ENCODE measurements around the gene TMBIM1. TPM values are rescaled to one million over a fixed set of nuclear protein-coding genes. Genes with fewer than 3 reads are reported as not detected.
A peak's percentile ranks its signal among the peaks of the same experiment; 100 is the strongest.
"Not testable (repeated sequence)": the region's sequence is repeated elsewhere in the genome, so short reads cannot be mapped to it uniquely, and the experiment has no call there.

TMBIM1 gene
- total and polyA plus RNA-seq, 8 donors: 94.6 to 318 (median 129) TPM

DNA sequence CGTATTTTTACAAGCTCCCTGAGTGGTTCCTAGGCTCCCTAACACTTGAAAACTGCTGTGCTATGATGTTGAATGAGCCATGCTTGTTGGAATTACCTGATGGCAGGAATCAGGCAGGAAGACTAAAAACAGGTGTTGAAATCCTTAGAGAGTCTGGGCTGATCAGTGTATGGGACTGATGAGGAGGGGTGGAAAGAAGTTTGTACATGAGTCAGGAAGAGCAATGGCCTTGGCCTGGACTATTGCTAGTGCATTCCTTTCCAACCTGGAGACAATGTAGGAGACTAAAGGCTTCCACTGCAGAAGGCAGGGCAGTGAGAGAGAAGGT lies 25.0 kb upstream of the TMBIM1 start:
- Histone ChIP-seq H3K27ac (peak overlapping the region; percentile 30 to 67 (median 47)), H3K36me3 (no peaks in the 10 kb centered on the region), H3K4me1 (peaks cover 11 to 43% (median 17%) of the 10 kb centered on the region in 4 donors), H3K9me3 (no peaks in the 10 kb centered on the region), H3K4me3 (no peak overlapping the region), H3K27me3 (no peaks in the 10 kb centered on the region)
- no peak for DNase-seq
- WGBS, 5 donors: 47 to 80% (median 56%) methylated on average over 1 of the region's 1 CpG
- no peak for TF ChIP-seq POLR2AphosphoS5 (IDR thresholded peaks at IDR 0.05)
- TF ChIP-seq, protein P1, sequence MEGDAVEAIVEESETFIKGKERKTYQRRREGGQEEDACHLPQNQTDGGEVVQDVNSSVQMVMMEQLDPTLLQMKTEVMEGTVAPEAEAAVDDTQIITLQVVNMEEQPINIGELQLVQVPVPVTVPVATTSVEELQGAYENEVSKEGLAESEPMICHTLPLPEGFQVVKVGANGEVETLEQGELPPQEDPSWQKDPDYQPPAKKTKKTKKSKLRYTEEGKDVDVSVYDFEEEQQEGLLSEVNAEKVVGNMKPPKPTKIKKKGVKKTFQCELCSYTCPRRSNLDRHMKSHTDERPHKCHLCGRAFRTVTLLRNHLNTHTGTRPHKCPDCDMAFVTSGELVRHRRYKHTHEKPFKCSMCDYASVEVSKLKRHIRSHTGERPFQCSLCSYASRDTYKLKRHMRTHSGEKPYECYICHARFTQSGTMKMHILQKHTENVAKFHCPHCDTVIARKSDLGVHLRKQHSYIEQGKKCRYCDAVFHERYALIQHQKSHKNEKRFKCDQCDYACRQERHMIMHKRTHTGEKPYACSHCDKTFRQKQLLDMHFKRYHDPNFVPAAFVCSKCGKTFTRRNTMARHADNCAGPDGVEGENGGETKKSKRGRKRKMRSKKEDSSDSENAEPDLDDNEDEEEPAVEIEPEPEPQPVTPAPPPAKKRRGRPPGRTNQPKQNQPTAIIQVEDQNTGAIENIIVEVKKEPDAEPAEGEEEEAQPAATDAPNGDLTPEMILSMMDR (IDR thresholded peaks at IDR 0.05): no peak
- intact Hi-C loops (cut with DNase I; ENCODE audit: low total_unique reads): no loop called here

DNA sequence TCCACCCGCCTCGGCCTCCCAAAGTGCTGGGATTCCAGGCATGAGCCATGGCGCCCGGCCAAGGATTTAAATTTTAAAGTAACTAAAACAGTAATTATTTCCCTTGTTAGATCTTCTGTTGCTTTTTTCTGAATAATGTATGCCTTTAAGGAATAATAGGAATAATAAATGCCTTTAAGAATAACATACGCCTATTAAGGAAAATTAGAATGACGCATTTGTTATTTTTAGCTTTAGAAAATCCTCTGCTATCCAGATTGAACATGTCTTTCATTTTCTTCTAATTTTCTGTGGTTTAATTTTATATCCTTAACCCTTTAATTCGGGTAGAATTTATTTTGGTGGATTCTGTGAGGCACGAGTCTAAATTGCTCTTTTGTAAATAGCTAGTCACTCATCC lies 23.1 kb upstream of the TMBIM1 start:
- 65 to 85% (median 78%) methylated on average over 8 of the region's 8 CpGs for WGBS, 5 donors
- intact Hi-C loops (cut with DNase I; ENCODE audit: low total_unique reads): no loop called here
- H3K9me3 ChIP-seq: no peaks in the 10 kb centered on the region
- TF ChIP-seq, protein P1 (IDR thresholded peaks at IDR 0.05): no peak
- no peak for TF ChIP-seq POLR2AphosphoS5 (IDR thresholded peaks at IDR 0.05)
- no peak for TF ChIP-seq POLR2A (IDR thresholded peaks at IDR 0.05)
- no peak for TF ChIP-seq EP300 (IDR thresholded peaks at IDR 0.05)
- DNase-seq: peak in 1 of 2 donors; percentile 18
- peak overlapping the region in 3 of 5 donors; percentile 49 to 67 (median 49) for H3K27ac ChIP-seq
- H3K4me3 ChIP-seq: no peak overlapping the region
- H3K36me3 ChIP-seq: no peaks in the 10 kb centered on the region
- H3K4me1 ChIP-seq: peaks cover 7 to 40% (median 17%) of the 10 kb centered on the region in 4 donors
- H3K27me3 ChIP-seq: no peaks in the 10 kb centered on the region

DNA sequence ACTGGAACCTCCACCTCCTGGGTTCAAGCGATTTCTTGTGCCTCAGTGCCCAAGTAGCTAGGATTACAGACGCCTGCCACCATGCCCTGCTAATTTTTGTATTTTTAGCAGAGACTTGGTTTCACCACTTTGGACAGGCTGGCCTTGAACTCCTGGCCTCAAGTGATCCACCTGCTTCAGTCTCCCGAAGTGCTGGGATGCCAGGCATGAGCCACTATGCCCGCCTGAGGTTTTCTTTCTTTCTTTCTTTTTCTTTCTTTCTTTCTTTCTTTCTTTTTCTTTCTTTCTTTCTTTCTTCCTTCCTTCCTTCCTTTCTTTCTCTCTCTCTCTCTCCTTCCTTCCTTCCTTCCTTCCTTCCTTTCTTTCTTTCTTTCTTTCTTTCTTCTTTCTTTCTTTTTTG lies 22.5 kb upstream of the TMBIM1 start:
- H3K9me3 ChIP-seq; H3K36me3 ChIP-seq; intact Hi-C loops (cut with DNase I; ENCODE audit: low total_unique reads); H3K27me3 ChIP-seq; DNase-seq; H3K4me3 ChIP-seq: not testable (repeated sequence)
- peaks cover 7 to 38% (median 21%) of the 10 kb centered on the region in 4 donors for H3K4me1 ChIP-seq
- WGBS, 5 donors: 92 to 98% (median 96%) methylated on average over 4 of the region's 4 CpGs
- peak overlapping the region in 3 of 5 donors; percentile 11 to 75 (median 49) for H3K27ac ChIP-seq

DNA sequence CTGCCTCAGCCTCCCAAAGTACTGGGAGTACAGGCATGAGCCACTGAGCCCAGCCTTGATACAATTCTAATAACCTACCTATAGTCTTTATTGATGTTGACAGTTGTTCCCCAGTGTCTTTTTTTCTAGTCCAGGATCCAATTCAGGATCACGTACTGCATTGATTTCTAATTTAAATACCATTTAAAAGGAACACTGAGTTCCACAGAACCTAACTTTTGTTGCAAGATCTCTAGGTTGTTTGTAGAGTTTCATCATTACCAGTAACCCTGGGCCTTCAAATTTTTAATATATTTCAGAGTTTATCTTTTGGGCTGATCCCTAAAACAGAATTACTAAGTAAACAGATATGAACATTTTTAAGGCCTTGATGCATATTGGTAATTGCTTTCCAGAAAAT lies 21.1 kb upstream of the TMBIM1 start:
- intact Hi-C loops (cut with DNase I; ENCODE audit: low total_unique reads): no loop called here
- no peaks in the 10 kb centered on the region for H3K9me3 ChIP-seq
- no peaks in the 10 kb centered on the region for H3K27me3 ChIP-seq
- no peaks in the 10 kb centered on the region for H3K36me3 ChIP-seq
- no peak for TF ChIP-seq POLR2AphosphoS5 (IDR thresholded peaks at IDR 0.05)
- TF ChIP-seq, protein P1 (IDR thresholded peaks at IDR 0.05): no peak
- no peak for TF ChIP-seq POLR2A (IDR thresholded peaks at IDR 0.05)
- no peak for TF ChIP-seq EP300 (IDR thresholded peaks at IDR 0.05)
- H3K27ac ChIP-seq: peak overlapping the region; percentile 38 to 88 (median 69)
- no peak overlapping the region for H3K4me3 ChIP-seq
- WGBS, 5 donors: 45 to 74% (median 61%) methylated on average over 1 of the region's 1 CpG
- DNase-seq: no peak
- peaks cover 7 to 36% (median 22%) of the 10 kb centered on the region in 4 donors for H3K4me1 ChIP-seq

DNA sequence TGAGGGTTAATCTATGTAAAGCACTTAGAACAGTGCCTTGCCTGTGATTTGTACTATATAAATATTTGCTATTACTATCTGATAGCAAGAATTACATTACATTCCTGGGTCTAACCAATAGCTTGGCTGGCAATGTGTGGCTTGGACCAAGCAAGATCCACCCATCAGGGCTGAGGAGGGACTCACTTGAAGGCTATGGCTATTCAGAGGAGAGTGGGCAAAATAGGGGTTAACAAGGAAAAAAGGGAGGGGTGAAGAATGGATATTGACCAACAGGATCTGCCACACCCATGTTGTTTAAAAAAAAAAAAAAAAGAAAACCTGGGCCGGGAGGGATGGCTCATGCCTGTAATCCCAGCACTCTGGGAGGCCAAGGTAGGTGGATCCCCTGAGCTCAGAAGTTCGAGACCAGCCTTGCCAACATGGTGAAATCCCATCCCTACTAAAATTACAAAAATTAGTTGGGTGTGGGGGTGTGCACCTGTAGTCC lies 20.0 kb upstream of the TMBIM1 start:
- DNase-seq: peak; percentile 79 to 90
- Histone ChIP-seq H3K27me3 (no peaks in the 10 kb centered on the region), H3K4me3 (no peak overlapping the region), H3K27ac (peak overlapping the region; percentile 75 to 88 (median 85)), H3K4me1 (peaks cover 7 to 36% (median 23%) of the 10 kb centered on the region in 4 donors), H3K9me3 (no peaks in the 10 kb centered on the region), H3K36me3 (no peaks in the 10 kb centered on the region)
- 16 to 52% (median 29%) methylated on average over 2 of the region's 2 CpGs for WGBS, 5 donors
- TF ChIP-seq POLR2AphosphoS5 (IDR thresholded peaks at IDR 0.05): peak in 2 of 3 donors; percentile 73 to 82
- no peak for TF ChIP-seq POLR2A (IDR thresholded peaks at IDR 0.05)
- no peak for TF ChIP-seq EP300 (IDR thresholded peaks at IDR 0.05)
- intact Hi-C loops (cut with DNase I; ENCODE audit: low total_unique reads): no loop called here

DNA sequence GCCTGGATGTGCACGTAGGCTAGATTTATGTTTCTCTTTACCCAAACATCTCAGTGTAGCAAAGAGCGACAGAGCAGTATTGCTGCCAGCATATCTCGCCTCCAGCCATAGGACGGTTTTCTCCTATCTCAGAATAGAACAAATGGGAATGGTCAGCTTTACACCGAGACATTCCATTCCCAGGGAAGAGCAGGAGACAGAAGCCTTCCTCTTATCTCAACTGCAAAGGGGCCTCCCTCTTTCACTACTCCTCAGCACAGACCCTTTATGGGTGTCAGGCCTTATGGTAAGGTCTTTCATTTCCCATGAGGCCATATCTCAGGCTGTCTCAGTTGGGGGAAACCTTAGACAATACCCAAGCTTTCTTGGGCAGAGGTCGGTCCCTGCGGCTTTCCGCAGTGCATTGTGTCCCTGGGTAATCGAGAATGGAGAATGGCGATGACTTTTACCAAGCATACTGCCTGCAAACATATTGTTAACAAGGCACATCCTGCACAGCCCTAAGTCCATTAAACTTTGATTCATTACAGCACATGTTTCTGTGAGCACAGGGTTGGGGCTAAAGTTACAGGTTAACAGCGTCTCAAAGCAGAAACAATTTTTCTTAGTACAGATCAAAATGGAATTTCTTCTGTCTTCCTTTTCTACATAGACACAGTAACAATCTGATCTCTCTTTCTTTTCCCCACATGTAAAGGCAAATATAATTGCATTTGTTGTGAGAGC lies 19.4 kb upstream of the TMBIM1 start:
- H3K36me3 ChIP-seq; H3K4me3 ChIP-seq; intact Hi-C loops (cut with DNase I; ENCODE audit: low total_unique reads); H3K9me3 ChIP-seq; H3K27me3 ChIP-seq: not testable (repeated sequence)
- DNase-seq: peak in 1 of 2 donors; percentile 36
- H3K27ac ChIP-seq: peak overlapping the region; percentile 75 to 90 (median 85)
- peaks cover 5 to 33% (median 20%) of the 10 kb centered on the region in 4 donors for H3K4me1 ChIP-seq
- 33 to 54% (median 39%) methylated on average over 11 of the region's 11 CpGs for WGBS, 5 donors

Measured in stomach (tissue), 9 donors.